ENCODE data around the gene ITGB3.

DNA sequence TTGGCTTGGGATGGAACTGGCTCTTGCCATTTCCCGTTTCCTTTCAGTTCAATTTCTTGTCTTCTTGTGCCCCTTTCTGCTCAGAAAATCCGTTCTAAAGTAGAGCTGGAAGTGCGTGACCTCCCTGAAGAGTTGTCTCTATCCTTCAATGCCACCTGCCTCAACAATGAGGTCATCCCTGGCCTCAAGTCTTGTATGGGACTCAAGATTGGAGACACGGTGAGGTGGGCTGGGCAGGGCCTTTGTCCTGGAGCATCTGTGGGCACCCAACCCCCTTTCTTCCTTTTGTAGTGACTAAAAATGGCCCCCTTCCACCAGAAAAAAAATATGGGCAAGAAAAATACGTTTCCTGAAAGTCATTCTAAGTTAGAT lies 37.2 kb downstream of the ITGB3 start:
- TF ChIP-seq CBX5 (IDR thresholded peaks at IDR 0.05; ENCODE audit: low read depth) (no peak), CEBPB (IDR thresholded peaks at IDR 0.05; ENCODE audit: borderline replicate concordance in 1 of 2, low read depth in 2 of 2, low read length in 2 of 2) (no peak), CHD1 (IDR thresholded peaks at IDR 0.05; ENCODE audit: low read depth, low read length) (no peak), IKZF1 (conservative IDR thresholded peaks at IDR 0.05) (no peak), YY1 (IDR thresholded peaks at IDR 0.05; ENCODE audit: low read depth, low read length) (no peak), SUZ12 (IDR thresholded peaks at IDR 0.05; ENCODE audit: unreplicated experiment) (no peak), NRF1 (conservative IDR thresholded peaks at IDR 0.05; ENCODE audit: low read depth, low read length) (no peak)
